Measurements from ENCODE around the gene DSCAML1. TPM values are rescaled to one million over a fixed set of nuclear protein-coding genes. Genes with fewer than 3 reads are reported as not detected.

DSCAML1 gene
- total RNA-seq, 1 donor from 2014 or later: not detected

- no peak for DNase-seq (ENCODE audit: low read depth, low spot score)
Measured at GRCh38 chr11:117586392-117586791, 210.6 kb downstream of the DSCAML1 start.

GRCh38 chr11:117585631-117586030, 211.4 kb downstream of the DSCAML1 start:
- DNase-seq (ENCODE audit: low read depth, low spot score): no peak

GRCh38 chr11:117584056-117584830, 212.8 kb downstream of the DSCAML1 start:
- no peak for DNase-seq (ENCODE audit: low read depth, low spot score)

- no peak for DNase-seq (ENCODE audit: low read depth, low spot score)
Measured at GRCh38 chr11:117583063-117583801, 213.8 kb downstream of the DSCAML1 start.

- no peak for DNase-seq (ENCODE audit: low read depth, low spot score)
Measured at GRCh38 chr11:117582433-117582832, 214.6 kb downstream of the DSCAML1 start.

- DNase-seq (ENCODE audit: low read depth, low spot score): no peak
Measured at GRCh38 chr11:117580866-117581265, 216.2 kb downstream of the DSCAML1 start.

GRCh38 chr11:117579161-117579560, 217.9 kb downstream of the DSCAML1 start:
- no peak for DNase-seq (ENCODE audit: low read depth, low spot score)

- DNase-seq (ENCODE audit: low read depth, low spot score): no peak
Measured at GRCh38 chr11:117575856-117576255, 221.2 kb downstream of the DSCAML1 start.

GRCh38 chr11:117574551-117574950, 222.5 kb downstream of the DSCAML1 start:
- no peak for DNase-seq (ENCODE audit: low read depth, low spot score)

GRCh38 chr11:117573326-117573725, 223.7 kb downstream of the DSCAML1 start:
- no peak for DNase-seq (ENCODE audit: low read depth, low spot score)

GRCh38 chr11:117572671-117573070, 224.3 kb downstream of the DSCAML1 start:
- DNase-seq (ENCODE audit: low read depth, low spot score): no peak

- no peak for DNase-seq (ENCODE audit: low read depth, low spot score)
Measured at GRCh38 chr11:117572129-117572528, 224.9 kb downstream of the DSCAML1 start.

GRCh38 chr11:117570701-117571100, 226.3 kb downstream of the DSCAML1 start:
- DNase-seq (ENCODE audit: low read depth, low spot score): no peak

- no peak for DNase-seq (ENCODE audit: low read depth, low spot score)
Measured at GRCh38 chr11:117569911-117570310, 227.1 kb downstream of the DSCAML1 start.

GRCh38 chr11:117565709-117566108, 231.3 kb downstream of the DSCAML1 start:
- no peak for DNase-seq (ENCODE audit: low read depth, low spot score)

GRCh38 chr11:117564321-117564720, 232.7 kb downstream of the DSCAML1 start:
- no peak for DNase-seq (ENCODE audit: low read depth, low spot score)

GRCh38 chr11:117563556-117563955, 233.5 kb downstream of the DSCAML1 start:
- DNase-seq (ENCODE audit: low read depth, low spot score): no peak

GRCh38 chr11:117562136-117562535, 234.9 kb downstream of the DSCAML1 start:
- DNase-seq (ENCODE audit: low read depth, low spot score): no peak

- no peak for DNase-seq (ENCODE audit: low read depth, low spot score)
Measured at GRCh38 chr11:117560780-117561530, 236.1 kb downstream of the DSCAML1 start.

- DNase-seq (ENCODE audit: low read depth, low spot score): no peak
Measured at GRCh38 chr11:117559698-117560097, 237.3 kb downstream of the DSCAML1 start.

- DNase-seq (ENCODE audit: low read depth, low spot score): no peak
Measured at GRCh38 chr11:117557361-117557760, 239.7 kb downstream of the DSCAML1 start.
